ENCODE results near the gene PHF13.
"Not testable (repeated sequence)": the region's sequence is repeated elsewhere in the genome, so short reads cannot be mapped to it uniquely, and the experiment has no call there.

PHF13 gene

GRCh38 chr1:6635161-6635909 is 21.8 kb downstream of the PHF13 start:
- peaks cover 68% of the 10 kb centered on the region for H3K36me3 ChIP-seq (ENCODE audit: control insufficient read depth, insufficient read depth, low read length, severe bottlenecking)
- no peak overlapping the region for H3K4me3 ChIP-seq (ENCODE audit: low read length)
- H3K9me3 ChIP-seq (ENCODE audit: control insufficient read depth, low read length): no peaks in the 10 kb centered on the region
- H3K27me3 ChIP-seq (replicated peaks; ENCODE audit: control insufficient read depth, insufficient read depth, low read length): no peaks in the 10 kb centered on the region
- DNase-seq (ENCODE audit: low read depth): no peak
- H3K4me1 ChIP-seq (ENCODE audit: control insufficient read depth, insufficient read depth, low read length): peaks cover 13% of the 10 kb centered on the region
- H3K9ac ChIP-seq (ENCODE audit: low read length): no peak overlapping the region

DNA sequence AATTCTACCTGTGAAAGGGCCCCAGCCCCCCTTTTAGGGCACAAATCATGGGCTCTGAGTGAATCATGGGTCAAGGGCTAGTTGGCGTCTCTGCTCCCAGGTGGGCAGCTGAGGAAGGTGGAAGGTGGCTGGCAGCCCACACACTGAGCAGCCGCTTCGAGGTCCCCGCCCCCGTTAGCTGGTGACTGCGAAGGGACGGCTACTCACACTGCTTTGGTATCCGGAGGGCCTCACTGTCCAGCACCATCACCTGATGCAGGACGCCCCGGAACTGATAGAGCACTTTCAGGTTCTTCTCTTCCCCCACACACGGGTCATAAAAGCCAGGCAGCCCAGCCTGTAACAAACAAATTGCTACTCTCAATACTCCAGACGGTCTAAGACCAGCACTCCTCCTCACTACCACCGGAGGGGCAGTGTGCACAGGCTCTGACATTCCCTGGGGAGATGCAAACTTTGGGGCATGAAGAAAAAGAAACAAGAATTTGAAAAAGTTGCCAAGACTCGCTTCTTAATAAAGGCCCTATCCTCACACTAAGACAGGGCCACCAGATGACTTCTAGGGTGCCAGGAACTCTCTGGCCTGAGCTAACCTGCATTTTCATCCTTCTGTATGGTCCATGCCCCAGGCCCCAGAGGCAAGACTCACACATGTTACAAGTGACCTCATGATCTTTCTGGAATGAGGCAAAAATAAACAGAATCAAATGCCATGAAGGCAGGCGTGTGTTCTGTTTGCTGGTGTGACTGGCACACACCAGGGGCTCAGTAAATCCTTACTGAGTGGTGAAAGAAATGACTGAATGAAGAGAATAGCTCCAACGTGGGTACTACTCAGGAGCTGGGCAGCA is 22.6 kb downstream of the PHF13 start:
- Histone ChIP-seq H3K36me3 (ENCODE audit: control insufficient read depth, insufficient read depth, low read length, severe bottlenecking) (peaks cover 64% of the 10 kb centered on the region), H3K27me3 (replicated peaks; ENCODE audit: control insufficient read depth, insufficient read depth, low read length) (no peaks in the 10 kb centered on the region), H3K4me1 (ENCODE audit: control insufficient read depth, insufficient read depth, low read length) (peaks cover 13% of the 10 kb centered on the region), H3K4me3 (ENCODE audit: low read length) (no peak overlapping the region), H3K9ac (ENCODE audit: low read length) (no peak overlapping the region), H3K9me3 (ENCODE audit: control insufficient read depth, low read length) (no peaks in the 10 kb centered on the region)
- DNase-seq (ENCODE audit: low read depth): peak; percentile 53

- H3K27me3 ChIP-seq (replicated peaks; ENCODE audit: control insufficient read depth, insufficient read depth, low read length); H3K9me3 ChIP-seq (ENCODE audit: control insufficient read depth, low read length); H3K4me3 ChIP-seq (ENCODE audit: low read length); DNase-seq (ENCODE audit: low read depth); H3K9ac ChIP-seq (ENCODE audit: low read length): not testable (repeated sequence)
- peaks cover 68% of the 10 kb centered on the region for H3K36me3 ChIP-seq (ENCODE audit: control insufficient read depth, insufficient read depth, low read length, severe bottlenecking)
- H3K4me1 ChIP-seq (ENCODE audit: control insufficient read depth, insufficient read depth, low read length): peaks cover 13% of the 10 kb centered on the region
Measured at GRCh38 chr1:6636778-6637177, 23.2 kb downstream of the PHF13 start.

GRCh38 chr1:6637770-6638169 is 24.2 kb downstream of the PHF13 start:
- Histone ChIP-seq H3K36me3 (ENCODE audit: control insufficient read depth, insufficient read depth, low read length, severe bottlenecking) (peaks cover 71% of the 10 kb centered on the region), H3K4me1 (ENCODE audit: control insufficient read depth, insufficient read depth, low read length) (peaks cover 13% of the 10 kb centered on the region), H3K9me3 (ENCODE audit: control insufficient read depth, low read length) (no peaks in the 10 kb centered on the region), H3K4me3 (ENCODE audit: low read length) (peak overlapping the region; percentile 42), H3K27me3 (replicated peaks; ENCODE audit: control insufficient read depth, insufficient read depth, low read length) (no peaks in the 10 kb centered on the region), H3K9ac (ENCODE audit: low read length) (peak overlapping the region; percentile 65)
- DNase-seq (ENCODE audit: low read depth): no peak

DNA sequence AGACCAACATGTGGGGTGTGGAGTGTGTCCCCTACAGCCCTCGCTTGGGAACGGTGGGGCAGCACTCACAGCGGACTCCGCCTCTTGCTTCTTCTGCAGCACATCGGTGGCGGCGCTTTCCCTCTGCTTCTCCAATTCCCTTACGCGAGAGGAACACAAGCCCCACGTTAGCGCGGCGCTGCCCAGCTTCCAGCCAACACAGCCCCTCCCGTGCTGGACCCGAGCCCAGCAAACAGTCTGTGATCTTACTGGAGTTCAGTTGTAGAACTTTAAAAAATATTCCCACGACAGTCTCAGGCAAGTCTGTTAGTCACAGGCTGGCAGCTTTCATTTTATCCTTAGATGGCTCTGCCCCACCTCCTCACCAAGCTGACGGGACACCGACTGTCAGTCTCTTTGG is 24.7 kb downstream of the PHF13 start:
- Histone ChIP-seq H3K36me3 (ENCODE audit: control insufficient read depth, insufficient read depth, low read length, severe bottlenecking) (peaks cover 71% of the 10 kb centered on the region), H3K27me3 (replicated peaks; ENCODE audit: control insufficient read depth, insufficient read depth, low read length) (no peaks in the 10 kb centered on the region), H3K4me1 (ENCODE audit: control insufficient read depth, insufficient read depth, low read length) (peaks cover 13% of the 10 kb centered on the region), H3K9ac (ENCODE audit: low read length) (peak overlapping the region; percentile 65), H3K9me3 (ENCODE audit: control insufficient read depth, low read length) (no peaks in the 10 kb centered on the region), H3K4me3 (ENCODE audit: low read length) (peak overlapping the region; percentile 42)
- no peak for DNase-seq (ENCODE audit: low read depth)

DNA sequence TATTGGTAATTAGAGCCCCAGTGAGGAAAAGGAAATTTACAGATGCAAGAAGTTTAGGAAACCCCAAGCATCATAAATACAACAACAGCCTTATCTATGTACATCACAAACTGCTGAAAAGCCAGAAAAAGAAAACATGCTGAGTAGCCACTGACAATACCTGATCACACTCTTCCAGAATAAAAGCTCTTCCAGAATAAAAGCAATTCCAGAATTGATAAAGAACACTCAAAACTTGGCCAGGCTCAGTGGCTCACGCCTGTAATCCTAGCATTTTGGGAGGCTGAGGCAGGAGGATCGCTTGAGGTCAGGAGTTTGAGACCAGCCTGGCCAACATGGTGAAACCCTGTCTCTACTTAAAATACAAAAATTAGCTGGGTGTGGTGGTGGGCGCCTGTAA is 27.3 kb downstream of the PHF13 start:
- H3K27me3 ChIP-seq (replicated peaks; ENCODE audit: control insufficient read depth, insufficient read depth, low read length); H3K4me3 ChIP-seq (ENCODE audit: low read length); H3K9ac ChIP-seq (ENCODE audit: low read length); DNase-seq (ENCODE audit: low read depth); H3K9me3 ChIP-seq (ENCODE audit: control insufficient read depth, low read length): not testable (repeated sequence)
- Histone ChIP-seq H3K36me3 (ENCODE audit: control insufficient read depth, insufficient read depth, low read length, severe bottlenecking) (peaks cover 70% of the 10 kb centered on the region), H3K4me1 (ENCODE audit: control insufficient read depth, insufficient read depth, low read length) (peaks cover 13% of the 10 kb centered on the region)

- peaks cover 52% of the 10 kb centered on the region for H3K36me3 ChIP-seq (ENCODE audit: control insufficient read depth, insufficient read depth, low read length, severe bottlenecking)
- DNase-seq (ENCODE audit: low read depth): no peak
- no peak overlapping the region for H3K4me3 ChIP-seq (ENCODE audit: low read length)
- no peak overlapping the region for H3K9ac ChIP-seq (ENCODE audit: low read length)
- no peaks in the 10 kb centered on the region for H3K27me3 ChIP-seq (replicated peaks; ENCODE audit: control insufficient read depth, insufficient read depth, low read length)
- H3K9me3 ChIP-seq (ENCODE audit: control insufficient read depth, low read length): no peaks in the 10 kb centered on the region
- no peaks in the 10 kb centered on the region for H3K4me1 ChIP-seq (ENCODE audit: control insufficient read depth, insufficient read depth, low read length)
Measured at GRCh38 chr1:6645018-6645417, 31.5 kb downstream of the PHF13 start.

DNA sequence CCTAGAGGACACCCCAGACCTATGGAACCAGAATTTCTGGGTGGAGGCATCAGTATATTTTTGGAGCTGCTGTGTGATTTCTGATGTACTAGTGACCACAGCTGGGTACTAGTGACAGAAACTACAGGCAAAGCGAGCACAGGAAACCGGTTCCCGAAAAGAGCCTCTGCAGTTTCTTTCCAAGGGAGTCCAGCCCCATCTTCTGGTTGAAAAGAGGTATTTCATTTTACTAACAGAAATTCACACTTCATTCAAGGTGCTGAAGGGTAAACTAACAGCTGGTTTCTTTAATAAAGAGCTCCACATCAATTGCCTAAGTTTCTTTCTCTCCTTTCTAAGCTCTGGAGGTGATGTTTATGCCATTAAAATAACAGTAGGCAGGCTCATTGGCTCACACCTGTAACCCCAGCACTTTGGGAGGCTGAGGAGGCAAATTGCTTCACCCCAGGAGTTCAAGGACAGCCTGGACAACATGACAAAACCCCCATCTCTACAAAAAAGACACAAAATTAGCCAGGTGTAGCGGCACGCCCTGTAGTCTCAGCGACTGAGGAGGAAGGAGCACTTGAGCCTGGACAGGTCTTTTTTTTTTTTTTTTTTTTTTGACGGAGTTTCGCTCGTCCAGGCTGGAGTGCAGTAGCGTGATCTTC is 33.1 kb downstream of the PHF13 start:
- peak; percentile 78 for DNase-seq (ENCODE audit: low read depth)
- no peak overlapping the region for H3K9ac ChIP-seq (ENCODE audit: low read length)
- H3K9me3 ChIP-seq (ENCODE audit: control insufficient read depth, low read length): no peaks in the 10 kb centered on the region
- peaks cover 58% of the 10 kb centered on the region for H3K36me3 ChIP-seq (ENCODE audit: control insufficient read depth, insufficient read depth, low read length, severe bottlenecking)
- H3K27me3 ChIP-seq (replicated peaks; ENCODE audit: control insufficient read depth, insufficient read depth, low read length): no peaks in the 10 kb centered on the region
- no peak overlapping the region for H3K4me3 ChIP-seq (ENCODE audit: low read length)
- H3K4me1 ChIP-seq (ENCODE audit: control insufficient read depth, insufficient read depth, low read length): no peaks in the 10 kb centered on the region

GRCh38 chr1:6648556-6648955 is 35.0 kb downstream of the PHF13 start:
- H3K36me3 ChIP-seq (ENCODE audit: control insufficient read depth, insufficient read depth, low read length, severe bottlenecking): peaks cover 58% of the 10 kb centered on the region
- H3K9me3 ChIP-seq (ENCODE audit: control insufficient read depth, low read length): no peaks in the 10 kb centered on the region
- no peak overlapping the region for H3K4me3 ChIP-seq (ENCODE audit: low read length)
- H3K9ac ChIP-seq (ENCODE audit: low read length): no peak overlapping the region
- no peaks in the 10 kb centered on the region for H3K27me3 ChIP-seq (replicated peaks; ENCODE audit: control insufficient read depth, insufficient read depth, low read length)
- H3K4me1 ChIP-seq (ENCODE audit: control insufficient read depth, insufficient read depth, low read length): peaks cover 8% of the 10 kb centered on the region
- no peak for DNase-seq (ENCODE audit: low read depth)

GRCh38 chr1:6651909-6652308 is 38.4 kb downstream of the PHF13 start:
- H3K36me3 ChIP-seq (ENCODE audit: control insufficient read depth, insufficient read depth, low read length, severe bottlenecking): peaks cover 42% of the 10 kb centered on the region
- no peak overlapping the region for H3K9ac ChIP-seq (ENCODE audit: low read length)
- no peak for DNase-seq (ENCODE audit: low read depth)
- H3K4me3 ChIP-seq (ENCODE audit: low read length): no peak overlapping the region
- no peaks in the 10 kb centered on the region for H3K9me3 ChIP-seq (ENCODE audit: control insufficient read depth, low read length)
- no peaks in the 10 kb centered on the region for H3K27me3 ChIP-seq (replicated peaks; ENCODE audit: control insufficient read depth, insufficient read depth, low read length)
- peaks cover 8% of the 10 kb centered on the region for H3K4me1 ChIP-seq (ENCODE audit: control insufficient read depth, insufficient read depth, low read length)

- no peak overlapping the region for H3K9ac ChIP-seq (ENCODE audit: low read length)
- H3K4me3 ChIP-seq (ENCODE audit: low read length): no peak overlapping the region
- H3K9me3 ChIP-seq (ENCODE audit: control insufficient read depth, low read length): no peaks in the 10 kb centered on the region
- H3K36me3 ChIP-seq (ENCODE audit: control insufficient read depth, insufficient read depth, low read length, severe bottlenecking): peaks cover 42% of the 10 kb centered on the region
- no peak for DNase-seq (ENCODE audit: low read depth)
- no peaks in the 10 kb centered on the region for H3K27me3 ChIP-seq (replicated peaks; ENCODE audit: control insufficient read depth, insufficient read depth, low read length)
- peaks cover 8% of the 10 kb centered on the region for H3K4me1 ChIP-seq (ENCODE audit: control insufficient read depth, insufficient read depth, low read length)
Measured at GRCh38 chr1:6652986-6653385, 39.5 kb downstream of the PHF13 start.

Measured in adipocyte (in vitro differentiated cells).